B cell (primary cell): ENCODE data around the gene PRODH. TPM values are rescaled to one million over a fixed set of nuclear protein-coding genes. Genes with fewer than 3 reads are reported as not detected.
"Not testable (repeated sequence)": the region's sequence is repeated elsewhere in the genome, so short reads cannot be mapped to it uniquely, and the experiment has no call there.

Source experiments
- ATAC-seq: fragments of 200-7000 bp; cut with Tn5 transposase; one replicate; pipeline ENCODE4 v1.10.0; 2021; ENCODE audit warnings: low read depth, mild to moderate bottlenecking, moderate number of reproducible peaks, moderate library complexity
- CTCF ChIA-PET: fragments of 350-600 bp; sonication (Branson Sonifier 250); formaldehyde crosslinking; loops from one replicate; lab custom pipeline; 2021; ENCODE audit warnings: antibody characterized with exemption, inconsistent platforms; lab: Charles Lee
- POLR2A ChIA-PET: fragments of 350-600 bp; sonication (Branson Sonifier 250); formaldehyde crosslinking; loops from one replicate; lab custom pipeline; 2021; ENCODE audit warnings: antibody characterized with exemption; lab: Charles Lee
- DNase-seq: peaks from one replicate; pipeline ENCODE4 v3.0.0; 2013
- H2AFZ ChIP-seq: 2 replicates; pipeline ENCODE4 v1.6.1; 2012; ENCODE audit warnings: mild to moderate bottlenecking, low read depth, low read length; ENCODE audit not compliant: insufficient read depth, poor library complexity, severe bottlenecking
- H3K27ac ChIP-seq, 2 donors: 1 replicate in 1 of 2; 2 replicates in 1 of 2; pipeline ENCODE4 v1.5.1; 2012 to 2013; ENCODE audit warnings: low read length in 2 of 2, mild to moderate bottlenecking in 2 of 2, moderate library complexity in 1 of 2
- H3K27me3 ChIP-seq, 4 experiments: fragments of 200-600 bp in 1 of 4; sonication (generic) in 1 of 4; replicated peaks in 1 of 4; 1 replicate in 2 of 4; 2 replicates in 2 of 4; pipeline versions ENCODE4 v1.6.1 to v1.7.0; 2013 to 2016; ENCODE audit warnings: low read length in 3 of 4, mild to moderate bottlenecking in 2 of 4, mixed read lengths in 1 of 4, moderate library complexity in 1 of 4; ENCODE audit not compliant: insufficient read depth in 4 of 4, control insufficient read depth in 3 of 4; ENCODE audit errors: control extremely low read depth in 1 of 4
- H3K36me3 ChIP-seq, 2 experiments: replicated peaks in 1 of 2; 1 replicate in 1 of 2; 2 replicates in 1 of 2; pipeline versions ENCODE4 v1.6.1 to v1.7.1; 2013; ENCODE audit warnings: low read length in 1 of 2; ENCODE audit not compliant: insufficient read depth in 2 of 2, control insufficient read depth in 1 of 2; ENCODE audit errors: control extremely low read depth in 1 of 2, extremely low read depth in 1 of 2
- H3K4me1 ChIP-seq, 2 donors: fragments of 200-600 bp in 1 of 2; sonication (generic) in 1 of 2; 1 replicate in 1 of 2; 2 replicates in 1 of 2; pipeline versions ENCODE4 v1.5.1 to v1.6.1; 2013 to 2017; ENCODE audit warnings: low read length in 2 of 2; ENCODE audit not compliant: control insufficient read depth in 2 of 2, insufficient read depth in 2 of 2
- H3K4me2 ChIP-seq: replicated peaks from 2 replicates; pipeline ENCODE3; 2012; ENCODE audit warnings: mild to moderate bottlenecking, low read depth, low read length; ENCODE audit not compliant: poor library complexity, severe bottlenecking
- H3K4me3 ChIP-seq, 5 experiments: fragments of 200-600 bp in 1 of 5; sonication (generic) in 1 of 5; 1 replicate in 3 of 5; 2 replicates in 2 of 5; pipeline versions ENCODE4 v1.5.1 to v1.7.0; 2011 to 2016; ENCODE audit warnings: low read length in 4 of 5, mild to moderate bottlenecking in 4 of 5, low read depth in 2 of 5, control low read depth in 1 of 5, moderate library complexity in 1 of 5; ENCODE audit not compliant: insufficient read depth in 1 of 5; ENCODE audit errors: control extremely low read depth in 1 of 5, extremely low read depth in 1 of 5
- H3K79me2 ChIP-seq: fragments of 200-600 bp; sonication (generic); one replicate; pipeline ENCODE4 v1.6.0; 2016; ENCODE audit warnings: low read length; ENCODE audit not compliant: control insufficient read depth, insufficient read depth
- H3K9ac ChIP-seq: fragments of 200-600 bp; sonication (generic); 2 replicates; pipeline ENCODE4 v1.6.1; 2017; ENCODE audit warnings: mild to moderate bottlenecking, low read length, moderate library complexity
- H3K9me3 ChIP-seq, 3 donors: one replicate each; pipeline versions ENCODE4 v1.6.1 to v1.7.1; 2013; ENCODE audit warnings: low read length in 2 of 3; ENCODE audit not compliant: control insufficient read depth in 2 of 3, insufficient read depth in 1 of 3; ENCODE audit errors: control extremely low read depth in 1 of 3
- H4K20me1 ChIP-seq: 2 replicates; pipeline ENCODE4 v1.6.0; 2012; ENCODE audit warnings: mild to moderate bottlenecking, low read length; ENCODE audit not compliant: insufficient read depth, control insufficient read depth, poor library complexity, severe bottlenecking
- H3K27ac Mint-ChIP-seq: one replicate; pipeline ENCODE4 v1.8.0; 2021; ENCODE audit warnings: mixed read lengths
- H3K27me3 Mint-ChIP-seq: one replicate; pipeline ENCODE4 v1.8.0; 2021; ENCODE audit warnings: mixed read lengths
- H3K4me1 Mint-ChIP-seq: one replicate; pipeline ENCODE4 v1.8.0; 2021; ENCODE audit warnings: mixed read lengths
- H3K4me3 Mint-ChIP-seq: one replicate; pipeline ENCODE4 v1.8.0; 2021; ENCODE audit warnings: mixed read lengths
- H3K9me3 Mint-ChIP-seq: one replicate; pipeline ENCODE4 v1.8.0; 2022; ENCODE audit warnings: mixed read lengths; ENCODE audit not compliant: insufficient read depth
- WGBS: methylation state at CpG from one replicate; pipeline ENCODE4 v1.1.5; 2013; ENCODE audit warnings: missing lambda C conversion rate; ENCODE audit not compliant: insufficient coverage; 5-methylcytosine and 5-hydroxymethylcytosine counted together
- intact Hi-C: fragments of 100-400 bp; cut with micrococcal nuclease; formaldehyde crosslinking; loops from one replicate; pipeline ENCODE4 v1.10.0; 2022
- polyA plus RNA-seq: library from polyadenylated mRNA; depleted of rRNA; stranded (reverse); fragments of >200 nt; gene quantifications from 2 replicates; pipeline ENCODE4 v1.2.3, GENCODE V29; 2012
- total RNA-seq, 2 donors: library from RNA; stranded (reverse); fragments of 120-200 nt in 1 of 2; gene quantifications; 1 replicate in 1 of 2; 2 replicates in 1 of 2; pipeline versions ENCODE4 v1.2.3 to v1.2.4, GENCODE V29; 2013 to 2022

The PRODH gene
- total and polyA plus RNA-seq, 2 donors (not counting 1 experiment from before 2014, with no cell fraction given): not detected

DNA sequence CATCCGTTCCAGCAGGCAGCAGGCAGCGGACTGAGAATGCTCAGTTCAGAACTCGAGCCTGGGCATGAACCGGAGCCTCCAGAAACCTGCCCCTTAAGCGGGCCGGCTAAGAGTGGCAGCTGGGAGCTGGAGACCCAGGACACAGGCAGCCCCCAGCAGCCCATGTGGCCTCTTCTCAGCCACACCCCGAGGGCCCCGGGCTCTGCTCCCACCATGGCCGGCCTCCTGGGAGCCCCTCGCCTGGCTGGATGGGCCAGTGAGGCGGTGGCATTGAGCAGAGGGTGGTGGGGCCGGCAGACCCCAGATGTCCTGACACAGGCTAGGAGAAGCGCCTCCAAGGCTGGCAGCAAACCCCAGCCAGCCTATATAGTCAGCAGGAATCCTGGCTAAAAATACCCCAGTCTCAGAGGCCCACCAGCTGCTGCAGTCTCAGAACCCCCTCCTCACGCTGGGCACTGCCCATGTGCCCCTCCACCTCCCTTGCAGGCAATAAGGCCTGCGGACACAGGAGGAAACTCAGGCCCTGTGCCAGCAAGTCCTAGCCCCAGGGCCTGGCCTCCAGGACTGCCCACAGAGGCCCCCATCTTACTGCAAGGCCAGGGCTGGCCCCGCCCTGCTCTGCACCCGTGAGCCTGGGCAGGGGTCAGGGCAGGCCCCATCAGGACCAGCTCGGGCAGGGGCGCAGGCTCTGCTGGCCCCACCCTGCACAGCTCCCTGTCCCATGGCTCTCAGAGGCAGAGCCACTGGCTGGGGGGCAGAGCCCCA, 28.6 kb upstream of the PRODH start:
- H3K27ac ChIP-seq, H3K4me3 ChIP-seq, H3K4me1 ChIP-seq, H3K27me3 ChIP-seq, ATAC-seq, intact Hi-C loops, H4K20me1 ChIP-seq, H3K4me3 Mint-ChIP-seq, DNase-seq, H3K9me3 Mint-ChIP-seq, H3K9ac ChIP-seq, H3K27ac Mint-ChIP-seq, CTCF ChIA-PET, H3K79me2 ChIP-seq, H2AFZ ChIP-seq, H3K36me3 ChIP-seq, POLR2A ChIA-PET, H3K9me3 ChIP-seq, H3K4me2 ChIP-seq, H3K4me1 Mint-ChIP-seq: not testable (repeated sequence)
- H3K27me3 Mint-ChIP-seq: peaks cover 16% of the 10 kb centered on the region
- WGBS: 90% methylated on average over 15 of the region's 19 CpGs

DNA sequence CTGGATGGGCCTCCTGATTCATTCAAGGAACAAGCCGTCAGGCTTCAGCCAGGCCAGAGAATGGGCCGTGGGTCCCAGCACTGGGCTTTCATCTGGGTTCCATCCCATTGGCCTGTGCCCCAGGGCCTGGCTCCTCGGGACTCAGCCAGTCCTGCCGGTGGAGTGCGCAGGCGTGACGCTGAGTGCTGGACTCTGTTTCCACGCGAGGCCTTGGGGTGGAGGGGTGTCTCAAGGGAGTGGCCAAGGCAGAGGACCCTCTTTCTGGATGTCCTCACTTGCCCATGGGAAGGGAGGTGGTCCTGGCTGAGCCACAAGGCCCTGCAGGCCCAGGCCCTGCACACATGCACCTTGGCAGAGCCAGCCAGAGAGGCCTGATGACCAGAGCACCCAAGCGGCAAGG, 28.0 kb upstream of the PRODH start:
- H3K9ac ChIP-seq, H3K4me1 Mint-ChIP-seq, POLR2A ChIA-PET, intact Hi-C loops, H3K4me2 ChIP-seq, CTCF ChIA-PET, H4K20me1 ChIP-seq, H3K4me1 ChIP-seq, H3K36me3 ChIP-seq, H3K4me3 ChIP-seq, H3K27ac ChIP-seq, H3K9me3 ChIP-seq, H2AFZ ChIP-seq, ATAC-seq, H3K27ac Mint-ChIP-seq, DNase-seq, H3K27me3 ChIP-seq, H3K4me3 Mint-ChIP-seq, H3K9me3 Mint-ChIP-seq, H3K79me2 ChIP-seq: not testable (repeated sequence)
- H3K27me3 Mint-ChIP-seq: peaks cover 12% of the 10 kb centered on the region
- 95% methylated on average over 9 of the region's 10 CpGs for WGBS
